OCI-LY1 (cell line): ENCODE results near the gene CLCN7.

Experiments used
- EZH2 ChIP-seq: fragments of 200-600 bp; sonication (generic), shearing (Covaris generic); IDR thresholded peaks from 2 replicates; pipeline ENCODE4 v1.8.0; 2017; ENCODE audit warnings: borderline replicate concordance, mixed run types, mild to moderate bottlenecking, antibody characterized with exemption, low read length, moderate library complexity, mixed read lengths
- TF ChIP-seq, protein P1 (sequence below): fragments of 200-600 bp; sonication (generic), shearing (Covaris generic); IDR thresholded peaks from 2 replicates; pipeline ENCODE4 v1.5.1; 2017; ENCODE audit warnings: mild to moderate bottlenecking, antibody characterized with exemption, low read length, moderate library complexity, mixed read lengths

DNA sequence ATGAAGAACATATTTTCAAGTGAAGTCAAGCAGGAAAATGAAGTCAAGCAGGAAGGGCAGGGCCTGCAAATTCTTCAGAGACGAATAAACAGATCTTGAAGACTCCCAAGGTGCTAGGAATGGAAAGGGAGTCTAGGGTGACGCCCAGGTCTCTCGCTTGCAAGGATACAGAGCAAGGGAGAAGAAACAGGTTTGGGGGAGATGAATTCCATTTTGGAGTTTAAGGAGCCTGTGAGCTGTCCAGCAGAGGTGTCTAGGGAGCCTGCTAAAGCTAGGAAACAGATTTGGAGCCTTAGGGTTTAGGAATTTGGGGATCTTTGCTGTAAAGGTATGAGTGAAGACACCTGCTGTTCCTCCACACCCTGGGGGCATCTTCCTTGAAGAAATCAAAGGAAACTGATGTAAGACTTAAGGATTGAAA is 58.3 kb downstream of the CLCN7 start:
- TF ChIP-seq, protein P1, sequence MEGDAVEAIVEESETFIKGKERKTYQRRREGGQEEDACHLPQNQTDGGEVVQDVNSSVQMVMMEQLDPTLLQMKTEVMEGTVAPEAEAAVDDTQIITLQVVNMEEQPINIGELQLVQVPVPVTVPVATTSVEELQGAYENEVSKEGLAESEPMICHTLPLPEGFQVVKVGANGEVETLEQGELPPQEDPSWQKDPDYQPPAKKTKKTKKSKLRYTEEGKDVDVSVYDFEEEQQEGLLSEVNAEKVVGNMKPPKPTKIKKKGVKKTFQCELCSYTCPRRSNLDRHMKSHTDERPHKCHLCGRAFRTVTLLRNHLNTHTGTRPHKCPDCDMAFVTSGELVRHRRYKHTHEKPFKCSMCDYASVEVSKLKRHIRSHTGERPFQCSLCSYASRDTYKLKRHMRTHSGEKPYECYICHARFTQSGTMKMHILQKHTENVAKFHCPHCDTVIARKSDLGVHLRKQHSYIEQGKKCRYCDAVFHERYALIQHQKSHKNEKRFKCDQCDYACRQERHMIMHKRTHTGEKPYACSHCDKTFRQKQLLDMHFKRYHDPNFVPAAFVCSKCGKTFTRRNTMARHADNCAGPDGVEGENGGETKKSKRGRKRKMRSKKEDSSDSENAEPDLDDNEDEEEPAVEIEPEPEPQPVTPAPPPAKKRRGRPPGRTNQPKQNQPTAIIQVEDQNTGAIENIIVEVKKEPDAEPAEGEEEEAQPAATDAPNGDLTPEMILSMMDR, result no peak
- TF ChIP-seq EZH2, result no peak
